OCI-M1 (cell line): ENCODE results near the gene FAM120B.
"Not testable (repeated sequence)": the region's sequence is repeated elsewhere in the genome, so short reads cannot be mapped to it uniquely, and the experiment has no call there.

ENCODE experiments used
- DNase-seq: peaks from one replicate; lab custom pipeline; 2025; lab: John Stamatoyannopoulos, UW

The FAM120B gene

GRCh38 chr6:170301184-170301583, 5.4 kb upstream of the FAM120B start:
- DNase-seq = no peak

- no peak for DNase-seq
Measured at GRCh38 chr6:170305805-170306323, 694 bp upstream of the FAM120B start.

- no peak for DNase-seq
Measured at GRCh38 chr6:170307080-170307545, 555 bp downstream of the FAM120B start.

GRCh38 chr6:170308761-170309160, 2.2 kb downstream of the FAM120B start:
- no peak for DNase-seq

GRCh38 chr6:170311696-170312095, 5.1 kb downstream of the FAM120B start:
- no peak for DNase-seq

- no peak for DNase-seq
Measured at GRCh38 chr6:170312876-170313275, 6.3 kb downstream of the FAM120B start.

GRCh38 chr6:170313716-170314295, 7.2 kb downstream of the FAM120B start:
- no peak for DNase-seq

GRCh38 chr6:170314983-170315382, 8.4 kb downstream of the FAM120B start:
- no peak for DNase-seq

- DNase-seq = no peak
Measured at GRCh38 chr6:170316071-170316470, 9.5 kb downstream of the FAM120B start.

- DNase-seq = no peak
Measured at GRCh38 chr6:170317076-170317475, 10.5 kb downstream of the FAM120B start.

- DNase-seq = no peak
Measured at GRCh38 chr6:170317718-170318117, 11.2 kb downstream of the FAM120B start.

- DNase-seq = no peak
Measured at GRCh38 chr6:170329321-170329720, 22.8 kb downstream of the FAM120B start.

- not testable (repeated sequence) for DNase-seq
Measured at GRCh38 chr6:170335199-170335598, 28.6 kb downstream of the FAM120B start.

- DNase-seq = no peak
Measured at GRCh38 chr6:170344631-170345576, 38.3 kb downstream of the FAM120B start.

GRCh38 chr6:170345662-170346061, 39.1 kb downstream of the FAM120B start:
- no peak for DNase-seq

- DNase-seq = no peak
Measured at GRCh38 chr6:170346649-170347048, 40.1 kb downstream of the FAM120B start.

- no peak for DNase-seq
Measured at GRCh38 chr6:170347091-170347490, 40.5 kb downstream of the FAM120B start.

- DNase-seq = no peak
Measured at GRCh38 chr6:170347975-170348374, 41.4 kb downstream of the FAM120B start.

GRCh38 chr6:170351456-170351855, 44.9 kb downstream of the FAM120B start:
- DNase-seq = not testable (repeated sequence)

GRCh38 chr6:170355190-170355589, 48.6 kb downstream of the FAM120B start:
- not testable (repeated sequence) for DNase-seq

- no peak for DNase-seq
Measured at GRCh38 chr6:170355661-170356060, 49.1 kb downstream of the FAM120B start.

GRCh38 chr6:170357812-170358211, 51.3 kb downstream of the FAM120B start:
- DNase-seq = no peak

GRCh38 chr6:170358496-170358895, 51.9 kb downstream of the FAM120B start:
- no peak for DNase-seq
